Neural progenitor cell (in vitro differentiated cells): ENCODE results near the gene UQCC3.

Experiments used
- EZH2 ChIP-seq: fragments of 200-600 bp; sonication (generic); IDR thresholded peaks from 2 replicates; pipeline ENCODE4 v1.6.1; 2017; ENCODE audit warnings: antibody characterized with exemption, mild to moderate bottlenecking, moderate library complexity
- EZH2phosphoT487 ChIP-seq: fragments of 200-600 bp; sonication (generic); IDR thresholded peaks from 2 replicates; pipeline ENCODE4 v1.6.1; 2017; ENCODE audit warnings: antibody characterized with exemption
- TF ChIP-seq, protein P1 (sequence below): fragments of 200-600 bp; sonication (generic); IDR thresholded peaks from 2 replicates; pipeline ENCODE4 v1.5.1; 2017; ENCODE audit warnings: antibody characterized with exemption, mild to moderate bottlenecking

DNA sequence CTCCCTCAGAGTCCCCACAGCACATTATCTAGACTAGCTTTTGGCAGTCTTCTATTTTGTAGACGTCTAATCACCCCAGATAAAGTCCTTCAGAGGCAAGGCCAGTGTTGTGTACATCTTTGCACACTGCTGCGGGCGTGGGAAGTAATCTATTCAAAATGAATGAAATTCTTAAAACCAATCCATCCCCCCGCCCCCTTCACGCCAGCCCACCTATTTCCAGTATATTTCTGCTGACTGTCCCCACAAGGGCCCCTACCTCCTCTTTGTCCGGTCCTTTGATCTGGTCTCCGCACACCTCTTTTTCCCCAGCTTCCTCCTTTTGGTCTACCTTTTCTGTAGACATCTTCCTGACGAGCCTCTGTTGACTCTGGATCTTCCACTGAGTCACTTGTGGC is 35.4 kb downstream of the UQCC3 start:
- TF ChIP-seq EZH2phosphoT487: no peak
- TF ChIP-seq, protein P1, sequence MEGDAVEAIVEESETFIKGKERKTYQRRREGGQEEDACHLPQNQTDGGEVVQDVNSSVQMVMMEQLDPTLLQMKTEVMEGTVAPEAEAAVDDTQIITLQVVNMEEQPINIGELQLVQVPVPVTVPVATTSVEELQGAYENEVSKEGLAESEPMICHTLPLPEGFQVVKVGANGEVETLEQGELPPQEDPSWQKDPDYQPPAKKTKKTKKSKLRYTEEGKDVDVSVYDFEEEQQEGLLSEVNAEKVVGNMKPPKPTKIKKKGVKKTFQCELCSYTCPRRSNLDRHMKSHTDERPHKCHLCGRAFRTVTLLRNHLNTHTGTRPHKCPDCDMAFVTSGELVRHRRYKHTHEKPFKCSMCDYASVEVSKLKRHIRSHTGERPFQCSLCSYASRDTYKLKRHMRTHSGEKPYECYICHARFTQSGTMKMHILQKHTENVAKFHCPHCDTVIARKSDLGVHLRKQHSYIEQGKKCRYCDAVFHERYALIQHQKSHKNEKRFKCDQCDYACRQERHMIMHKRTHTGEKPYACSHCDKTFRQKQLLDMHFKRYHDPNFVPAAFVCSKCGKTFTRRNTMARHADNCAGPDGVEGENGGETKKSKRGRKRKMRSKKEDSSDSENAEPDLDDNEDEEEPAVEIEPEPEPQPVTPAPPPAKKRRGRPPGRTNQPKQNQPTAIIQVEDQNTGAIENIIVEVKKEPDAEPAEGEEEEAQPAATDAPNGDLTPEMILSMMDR: no peak
- TF ChIP-seq EZH2: no peak
